CD14-positive monocyte (primary cell): Measurements from ENCODE around the gene BOD1L2. TPM values are rescaled to one million over a fixed set of nuclear protein-coding genes. Genes with fewer than 3 reads are reported as not detected.

Experiments used
- DNase-seq, 3 donors: peaks; one replicate each; pipeline ENCODE4 v3.0.0-alpha.2; 2011 to 2022
- H2AFZ ChIP-seq: 2 replicates; pipeline ENCODE4 v1.6.0; 2012; ENCODE audit warnings: mild to moderate bottlenecking, low read depth, low read length, inconsistent platforms; ENCODE audit not compliant: insufficient read depth, poor library complexity, severe bottlenecking
- H3K27ac ChIP-seq, 2 donors: 1 replicate in 1 of 2; 2 replicates in 1 of 2; pipeline ENCODE4 v1.5.1; 2012 to 2013; ENCODE audit warnings: low read length in 2 of 2, control low read depth in 1 of 2, inconsistent platforms in 1 of 2, low read depth in 1 of 2, mild to moderate bottlenecking in 1 of 2
- H3K27me3 ChIP-seq, 2 donors: one replicate each; pipeline versions ENCODE4 v1.6.0 to v1.6.1; 2011 to 2013; ENCODE audit warnings: low read length in 2 of 2; ENCODE audit not compliant: control insufficient read depth in 2 of 2, insufficient read depth in 2 of 2
- H3K36me3 ChIP-seq, 2 donors: replicated peaks in 1 of 2; 1 replicate in 1 of 2; 2 replicates in 1 of 2; pipeline versions ENCODE4 v1.5.1 to v1.6.1; 2012 to 2013; ENCODE audit warnings: low read length in 2 of 2, control low read depth in 1 of 2, inconsistent platforms in 1 of 2, mild to moderate bottlenecking in 1 of 2; ENCODE audit not compliant: insufficient read depth in 2 of 2, control insufficient read depth in 1 of 2
- H3K4me1 ChIP-seq, 2 donors: 1 replicate in 1 of 2; 2 replicates in 1 of 2; pipeline versions ENCODE4 v1.5.1 to v1.6.1; 2012 to 2013; ENCODE audit warnings: low read length in 2 of 2, control low read depth in 1 of 2, inconsistent platforms in 1 of 2, mild to moderate bottlenecking in 1 of 2, moderate library complexity in 1 of 2; ENCODE audit not compliant: insufficient read depth in 2 of 2, control insufficient read depth in 1 of 2
- H3K4me2 ChIP-seq: replicated peaks from 2 replicates; pipeline ENCODE3; 2012; ENCODE audit warnings: low read length, moderate library complexity, mild to moderate bottlenecking; ENCODE audit not compliant: poor library complexity, severe bottlenecking; ENCODE audit errors: extremely low read depth
- H3K4me3 ChIP-seq, 3 experiments: fragments of 200-600 bp in 1 of 3; sonication (generic) in 1 of 3; replicated peaks in 1 of 3; 1 replicate in 2 of 3; 2 replicates in 1 of 3; pipeline ENCODE4 v1.5.1; 2011 to 2013; ENCODE audit warnings: low read length in 3 of 3, mild to moderate bottlenecking in 3 of 3, control low read depth in 2 of 3, low read depth in 2 of 3, inconsistent platforms in 1 of 3, moderate library complexity in 1 of 3
- H3K79me2 ChIP-seq: 2 replicates; pipeline ENCODE4 v1.6.0; 2012; ENCODE audit warnings: mild to moderate bottlenecking, control low read depth, inconsistent platforms, low read length, moderate library complexity; ENCODE audit not compliant: insufficient read depth
- H3K9ac ChIP-seq: 2 replicates; pipeline ENCODE4 v1.6.0; 2017; ENCODE audit warnings: low read length, mild to moderate bottlenecking; ENCODE audit not compliant: insufficient read depth, poor library complexity, severe bottlenecking
- H3K9me3 ChIP-seq, 2 donors: replicated peaks in 1 of 2; 1 replicate in 1 of 2; 2 replicates in 1 of 2; pipeline versions ENCODE4 v1.5.1 to v1.6.1; 2012 to 2013; ENCODE audit warnings: low read length in 2 of 2, control low read depth in 1 of 2; ENCODE audit not compliant: control insufficient read depth in 1 of 2, insufficient read depth in 1 of 2
- H4K20me1 ChIP-seq: 2 replicates; pipeline ENCODE4 v1.6.0; 2012; ENCODE audit warnings: mild to moderate bottlenecking, low read length, control low read depth, moderate library complexity; ENCODE audit not compliant: insufficient read depth
- H3K27ac Mint-ChIP-seq, 7 donors: one replicate each; pipeline ENCODE4 v1.8.0; 2020; ENCODE audit warnings: mild to moderate bottlenecking in 7 of 7, mixed read lengths in 7 of 7, moderate library complexity in 6 of 7, inconsistent platforms in 2 of 7
- H3K27me3 Mint-ChIP-seq, 3 donors: one replicate each; pipeline ENCODE4 v1.8.0; 2021 to 2022; ENCODE audit warnings: low read depth in 3 of 3, mild to moderate bottlenecking in 3 of 3, mixed read lengths in 3 of 3, moderate library complexity in 3 of 3, inconsistent platforms in 1 of 3
- H3K36me3 Mint-ChIP-seq, 2 donors: one replicate each; pipeline ENCODE4 v1.8.0; 2020; ENCODE audit warnings: mixed read lengths in 2 of 2, inconsistent platforms in 1 of 2, mild to moderate bottlenecking in 1 of 2
- H3K4me1 Mint-ChIP-seq: one replicate; pipeline ENCODE4 v1.8.0; 2020; ENCODE audit warnings: mild to moderate bottlenecking, mixed read lengths
- H3K4me3 Mint-ChIP-seq, 2 donors: one replicate each; pipeline ENCODE4 v1.8.0; 2020; ENCODE audit warnings: mild to moderate bottlenecking in 2 of 2, mixed read lengths in 2 of 2, moderate library complexity in 1 of 2
- H3K9me3 Mint-ChIP-seq, 7 donors: one replicate each; pipeline ENCODE4 v1.8.0; 2020 to 2022; ENCODE audit warnings: mixed read lengths in 7 of 7, mild to moderate bottlenecking in 6 of 7, moderate library complexity in 6 of 7, inconsistent platforms in 2 of 7
- WGBS: methylation state at CpG from one replicate; pipeline ENCODE4 v1.1.5; 2013; ENCODE audit warnings: missing lambda C conversion rate; ENCODE audit not compliant: insufficient coverage; 5-methylcytosine and 5-hydroxymethylcytosine counted together
- intact Hi-C, 2 donors: fragments of 100-400 bp; cut with micrococcal nuclease; formaldehyde crosslinking; loops; one replicate each; pipeline versions ENCODE4 v1.15.0 to v1.15.1; 2023
- polyA plus RNA-seq, 3 donors: library from polyadenylated mRNA; depleted of rRNA in 1 of 3; unstranded in 2 of 3; stranded (reverse) in 1 of 3; fragments of 300-500 nt in 2 of 3; fragments of >200 nt in 1 of 3; fragmentation: Illumina TruSeq in 2 of 3; gene quantifications; 1 replicate in 2 of 3; 2 replicates in 1 of 3; pipeline ENCODE4 v1.2.3, GENCODE V29; 2012 to 2021
- TF ChIP-seq, protein P1 (sequence below): fragments of 200-600 bp; IDR thresholded peaks from one replicate; pipeline ENCODE4 v1.8.0; 2022; ENCODE audit warnings: antibody characterized with exemption, mild to moderate bottlenecking

BOD1L2 gene
- polyA plus RNA-seq, 3 donors = not detected

- Histone ChIP-seq H2AFZ (no peak overlapping the region), H3K9ac (no peak overlapping the region), H3K79me2 (no peaks in the 10 kb centered on the region), H3K9me3 (peaks cover 0 to 16% of the 10 kb centered on the region in 2 donors), H4K20me1 (no peaks in the 10 kb centered on the region), H3K4me1 (no peaks in the 10 kb centered on the region), H3K4me3 (no peak overlapping the region), H3K4me2 (no peak overlapping the region), H3K27ac (no peak overlapping the region), H3K27me3 (no peaks in the 10 kb centered on the region), H3K36me3 (no peaks in the 10 kb centered on the region)
- no peak for DNase-seq
- H3K36me3 Mint-ChIP-seq = no peaks in the 10 kb centered on the region
- 75% methylated on average over 2 of the region's 2 CpGs for WGBS
- H3K4me3 Mint-ChIP-seq = no peak overlapping the region
- peaks cover 0 to 3% (median 1%) of the 10 kb centered on the region in 3 donors for H3K27me3 Mint-ChIP-seq
- intact Hi-C loops = no loop called here
- H3K9me3 Mint-ChIP-seq = peaks cover 6 to 20% (median 12%) of the 10 kb centered on the region in 7 donors
- peaks cover 3% of the 10 kb centered on the region for H3K4me1 Mint-ChIP-seq
- TF ChIP-seq, protein P1, sequence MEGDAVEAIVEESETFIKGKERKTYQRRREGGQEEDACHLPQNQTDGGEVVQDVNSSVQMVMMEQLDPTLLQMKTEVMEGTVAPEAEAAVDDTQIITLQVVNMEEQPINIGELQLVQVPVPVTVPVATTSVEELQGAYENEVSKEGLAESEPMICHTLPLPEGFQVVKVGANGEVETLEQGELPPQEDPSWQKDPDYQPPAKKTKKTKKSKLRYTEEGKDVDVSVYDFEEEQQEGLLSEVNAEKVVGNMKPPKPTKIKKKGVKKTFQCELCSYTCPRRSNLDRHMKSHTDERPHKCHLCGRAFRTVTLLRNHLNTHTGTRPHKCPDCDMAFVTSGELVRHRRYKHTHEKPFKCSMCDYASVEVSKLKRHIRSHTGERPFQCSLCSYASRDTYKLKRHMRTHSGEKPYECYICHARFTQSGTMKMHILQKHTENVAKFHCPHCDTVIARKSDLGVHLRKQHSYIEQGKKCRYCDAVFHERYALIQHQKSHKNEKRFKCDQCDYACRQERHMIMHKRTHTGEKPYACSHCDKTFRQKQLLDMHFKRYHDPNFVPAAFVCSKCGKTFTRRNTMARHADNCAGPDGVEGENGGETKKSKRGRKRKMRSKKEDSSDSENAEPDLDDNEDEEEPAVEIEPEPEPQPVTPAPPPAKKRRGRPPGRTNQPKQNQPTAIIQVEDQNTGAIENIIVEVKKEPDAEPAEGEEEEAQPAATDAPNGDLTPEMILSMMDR = no peak
- H3K27ac Mint-ChIP-seq = peak overlapping the region in 1 of 7 donors; percentile 26
Measured at GRCh38 chr18:57175532-57175931, 28.6 kb downstream of the BOD1L2 start.

GRCh38 chr18:57185434-57185833, 38.5 kb downstream of the BOD1L2 start:
- peaks cover 1 to 6% (median 3%) of the 10 kb centered on the region in 3 donors for H3K27me3 Mint-ChIP-seq
- no peaks in the 10 kb centered on the region for H3K4me1 Mint-ChIP-seq
- no peak overlapping the region for H3K4me3 ChIP-seq
- H3K79me2 ChIP-seq = no peaks in the 10 kb centered on the region
- TF ChIP-seq, protein P1 = no peak
- H3K27ac Mint-ChIP-seq = no peak overlapping the region
- H3K36me3 Mint-ChIP-seq = no peaks in the 10 kb centered on the region
- no peaks in the 10 kb centered on the region for H3K4me1 ChIP-seq
- H4K20me1 ChIP-seq = no peaks in the 10 kb centered on the region
- H3K27me3 ChIP-seq = no peaks in the 10 kb centered on the region
- DNase-seq = no peak
- H3K9me3 Mint-ChIP-seq = peaks cover 29 to 54% (median 32%) of the 10 kb centered on the region in 7 donors
- H3K9me3 ChIP-seq = peaks cover 25 to 41% of the 10 kb centered on the region in 2 donors
- H3K4me3 Mint-ChIP-seq = no peak overlapping the region
- H2AFZ ChIP-seq = no peak overlapping the region
- no CpG with 5 or more reads among the region's 1 CpG for WGBS
- H3K4me2 ChIP-seq = no peak overlapping the region
- no peaks in the 10 kb centered on the region for H3K36me3 ChIP-seq
- intact Hi-C loops = no loop called here
- no peak overlapping the region for H3K9ac ChIP-seq
- H3K27ac ChIP-seq = no peak overlapping the region
